HepG2 (cell line): ENCODE results near the gene IL21R.

ENCODE experiments used
- EP300 ChIP-seq, 3 experiments: sonication (generic) in 1 of 3; formaldehyde crosslinking in 1 of 3; IDR thresholded peaks; 2 replicates each; pipeline versions ENCODE4 v1.5.1 to v1.6.1; 2011 to 2020; ENCODE audit warnings: low read depth in 2 of 3, low read length in 2 of 3, borderline replicate concordance in 1 of 3, improper control_type of control experiment in 1 of 3, mild to moderate bottlenecking in 1 of 3, missing genetic modification reagents in 1 of 3, moderate library complexity in 1 of 3
- NFE2L2 ChIP-seq: fragments of 150-350 bp; IDR thresholded peaks from 2 replicates; pipeline ENCODE4 v1.6.1; 2014; ENCODE audit warnings: low read length
- POLR2A ChIP-seq, 2 experiments: IDR thresholded peaks; 2 replicates each; pipeline ENCODE4 v1.6.1; 2011; ENCODE audit warnings: low read depth in 2 of 2, low read length in 2 of 2, mild to moderate bottlenecking in 1 of 2, moderate library complexity in 1 of 2; ENCODE audit not compliant: insufficient read depth in 1 of 2
- RAD21 ChIP-seq: fragments of 450-650 bp; formaldehyde crosslinking; IDR thresholded peaks from 2 replicates; pipeline ENCODE4 v1.5.0; 2020; ENCODE audit warnings: mild to moderate bottlenecking
- ZNF512B ChIP-seq: sonication (generic); formaldehyde crosslinking; IDR thresholded peaks from 2 replicates; pipeline ENCODE4 v1.5.1; 2020; ENCODE audit warnings: missing genetic modification reagents, mild to moderate bottlenecking, borderline replicate concordance
- ZNF83 ChIP-seq: sonication (generic); formaldehyde crosslinking; IDR thresholded peaks from 2 replicates; pipeline ENCODE4 v1.4.0; 2020; ENCODE audit warnings: missing genetic modification reagents, mild to moderate bottlenecking, borderline replicate concordance
- TF ChIP-seq, protein P1 (sequence below): sonication (generic); formaldehyde crosslinking; IDR thresholded peaks from 2 replicates; pipeline ENCODE4 v1.5.0; 2020; ENCODE audit warnings: mild to moderate bottlenecking, missing genetic modification reagents, moderate library complexity
- TF ChIP-seq, protein P2 (sequence below): sonication (generic); formaldehyde crosslinking; IDR thresholded peaks from 2 replicates; pipeline ENCODE4 v1.9.0; 2021; ENCODE audit warnings: missing genetic modification reagents, borderline replicate concordance

- TF ChIP-seq, protein P1, sequence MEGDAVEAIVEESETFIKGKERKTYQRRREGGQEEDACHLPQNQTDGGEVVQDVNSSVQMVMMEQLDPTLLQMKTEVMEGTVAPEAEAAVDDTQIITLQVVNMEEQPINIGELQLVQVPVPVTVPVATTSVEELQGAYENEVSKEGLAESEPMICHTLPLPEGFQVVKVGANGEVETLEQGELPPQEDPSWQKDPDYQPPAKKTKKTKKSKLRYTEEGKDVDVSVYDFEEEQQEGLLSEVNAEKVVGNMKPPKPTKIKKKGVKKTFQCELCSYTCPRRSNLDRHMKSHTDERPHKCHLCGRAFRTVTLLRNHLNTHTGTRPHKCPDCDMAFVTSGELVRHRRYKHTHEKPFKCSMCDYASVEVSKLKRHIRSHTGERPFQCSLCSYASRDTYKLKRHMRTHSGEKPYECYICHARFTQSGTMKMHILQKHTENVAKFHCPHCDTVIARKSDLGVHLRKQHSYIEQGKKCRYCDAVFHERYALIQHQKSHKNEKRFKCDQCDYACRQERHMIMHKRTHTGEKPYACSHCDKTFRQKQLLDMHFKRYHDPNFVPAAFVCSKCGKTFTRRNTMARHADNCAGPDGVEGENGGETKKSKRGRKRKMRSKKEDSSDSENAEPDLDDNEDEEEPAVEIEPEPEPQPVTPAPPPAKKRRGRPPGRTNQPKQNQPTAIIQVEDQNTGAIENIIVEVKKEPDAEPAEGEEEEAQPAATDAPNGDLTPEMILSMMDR = no peak
- TF ChIP-seq RAD21 (CRISPR knock-in tag) (no peak), POLR2A (IDR thresholded peaks at IDR 0.05; ENCODE audit: insufficient read depth in 1 of 2, low read depth in 2 of 2, low read length in 2 of 2) (no peak), NFE2L2 (no peak), ZNF83 (no peak), EP300 (IDR thresholded peaks at IDR 0.05; ENCODE audit: low read depth in 2 of 2, low read length in 2 of 2) (no peak), EP300 (CRISPR knock-in tag; IDR thresholded peaks at IDR 0.05; ENCODE audit: borderline replicate concordance) (no peak), ZNF512B (CRISPR knock-in tag) (no peak)
- TF ChIP-seq, protein P2, sequence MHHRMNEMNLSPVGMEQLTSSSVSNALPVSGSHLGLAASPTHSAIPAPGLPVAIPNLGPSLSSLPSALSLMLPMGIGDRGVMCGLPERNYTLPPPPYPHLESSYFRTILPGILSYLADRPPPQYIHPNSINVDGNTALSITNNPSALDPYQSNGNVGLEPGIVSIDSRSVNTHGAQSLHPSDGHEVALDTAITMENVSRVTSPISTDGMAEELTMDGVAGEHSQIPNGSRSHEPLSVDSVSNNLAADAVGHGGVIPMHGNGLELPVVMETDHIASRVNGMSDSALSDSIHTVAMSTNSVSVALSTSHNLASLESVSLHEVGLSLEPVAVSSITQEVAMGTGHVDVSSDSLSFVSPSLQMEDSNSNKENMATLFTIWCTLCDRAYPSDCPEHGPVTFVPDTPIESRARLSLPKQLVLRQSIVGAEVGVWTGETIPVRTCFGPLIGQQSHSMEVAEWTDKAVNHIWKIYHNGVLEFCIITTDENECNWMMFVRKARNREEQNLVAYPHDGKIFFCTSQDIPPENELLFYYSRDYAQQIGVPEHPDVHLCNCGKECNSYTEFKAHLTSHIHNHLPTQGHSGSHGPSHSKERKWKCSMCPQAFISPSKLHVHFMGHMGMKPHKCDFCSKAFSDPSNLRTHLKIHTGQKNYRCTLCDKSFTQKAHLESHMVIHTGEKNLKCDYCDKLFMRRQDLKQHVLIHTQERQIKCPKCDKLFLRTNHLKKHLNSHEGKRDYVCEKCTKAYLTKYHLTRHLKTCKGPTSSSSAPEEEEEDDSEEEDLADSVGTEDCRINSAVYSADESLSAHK (CRISPR knock-in tag) = no peak
Measured at GRCh38 chr16:27377666-27378485, 24.1 kb upstream of the IL21R start.
